ENCODE results near the gene SCAPER.
"Not testable (repeated sequence)": the region's sequence is repeated elsewhere in the genome, so short reads cannot be mapped to it uniquely, and the experiment has no call there.

The SCAPER gene

GRCh38 chr15:76846782-76847181, 58.4 kb downstream of the SCAPER start:
- DNase-seq, result no peak

GRCh38 chr15:76844096-76844495, 61.0 kb downstream of the SCAPER start:
- DNase-seq, result peak; percentile 58

GRCh38 chr15:76843269-76843668, 61.9 kb downstream of the SCAPER start:
- DNase-seq, result no peak

GRCh38 chr15:76840830-76841460, 64.2 kb downstream of the SCAPER start:
- peak; percentile 48 for DNase-seq

DNA sequence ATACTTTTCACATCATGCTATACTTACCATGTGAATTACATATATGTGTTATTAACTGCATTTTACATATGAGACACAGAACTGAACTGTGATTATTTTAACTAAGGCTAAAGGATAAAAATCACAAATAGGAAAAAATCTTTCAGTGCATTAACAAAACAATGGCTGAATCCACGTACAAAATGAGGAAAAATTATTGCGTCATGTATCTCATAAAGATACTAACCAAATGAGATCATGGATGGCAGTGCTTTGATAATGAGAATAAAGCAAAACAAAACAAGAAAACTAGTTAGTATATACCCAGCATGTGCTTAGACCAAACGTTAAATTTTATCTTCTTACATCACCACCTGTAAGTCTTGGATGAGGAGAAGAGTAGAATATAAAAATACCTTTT, 66.0 kb downstream of the SCAPER start:
- DNase-seq, result no peak

DNA sequence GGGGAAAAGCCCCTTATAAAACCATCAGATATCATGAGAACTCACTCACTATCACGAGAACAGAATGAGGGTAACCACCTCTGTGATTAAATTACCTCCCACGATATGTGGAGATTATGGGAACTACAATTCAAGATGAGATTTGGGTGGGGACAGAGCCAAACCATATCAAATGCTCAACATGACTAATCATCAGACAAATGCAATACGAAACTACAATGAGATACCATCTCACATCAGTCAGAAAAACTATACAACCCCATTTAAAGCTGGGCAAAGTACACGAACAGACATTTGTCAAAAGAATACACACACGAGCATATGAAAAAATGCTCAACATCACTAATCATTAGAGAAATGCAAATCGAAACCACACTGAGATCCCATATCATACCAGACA, 67.7 kb downstream of the SCAPER start:
- no peak for DNase-seq

DNA sequence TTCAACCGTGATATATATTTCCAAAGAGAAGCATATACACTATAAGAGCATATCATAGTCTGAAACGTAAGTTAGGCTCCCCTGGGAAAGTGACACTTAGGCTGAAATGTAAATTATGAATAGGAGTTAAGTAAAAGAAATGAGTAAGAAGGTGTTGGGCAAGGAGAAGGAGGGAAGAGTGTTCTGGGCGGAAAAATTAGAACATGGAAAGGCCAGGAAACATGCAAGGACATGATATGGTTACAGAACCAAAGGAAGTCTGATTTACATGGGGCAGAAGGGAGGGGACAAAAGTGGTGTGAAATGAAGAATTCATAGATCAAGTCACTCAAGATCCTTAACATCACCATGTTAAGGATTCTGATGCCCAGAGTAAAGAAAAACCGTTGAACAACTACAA, 75.2 kb downstream of the SCAPER start:
- no peak for DNase-seq

GRCh38 chr15:76823890-76824289, 81.2 kb downstream of the SCAPER start:
- no peak for DNase-seq

DNA sequence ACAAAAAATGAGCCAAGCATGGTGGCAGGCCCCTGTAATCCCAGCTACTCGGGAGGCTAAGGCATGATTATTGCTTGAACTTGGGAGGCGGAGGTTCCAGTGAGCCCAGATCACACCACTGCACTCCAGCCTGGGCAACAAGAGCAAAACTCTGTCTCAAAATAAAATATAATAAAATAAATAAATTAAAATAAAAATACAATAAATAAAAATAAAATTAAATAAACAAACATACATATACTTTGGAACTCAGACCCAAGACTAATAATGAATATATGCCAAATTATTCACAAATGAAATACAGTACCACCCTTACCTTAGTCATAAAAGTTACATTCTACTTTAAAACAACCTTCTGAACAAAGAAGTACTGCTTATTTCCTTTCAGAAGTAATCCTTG, 81.8 kb downstream of the SCAPER start:
- no peak for DNase-seq

- not testable (repeated sequence) for DNase-seq
Measured at GRCh38 chr15:76818926-76819325, 86.2 kb downstream of the SCAPER start.

DNA sequence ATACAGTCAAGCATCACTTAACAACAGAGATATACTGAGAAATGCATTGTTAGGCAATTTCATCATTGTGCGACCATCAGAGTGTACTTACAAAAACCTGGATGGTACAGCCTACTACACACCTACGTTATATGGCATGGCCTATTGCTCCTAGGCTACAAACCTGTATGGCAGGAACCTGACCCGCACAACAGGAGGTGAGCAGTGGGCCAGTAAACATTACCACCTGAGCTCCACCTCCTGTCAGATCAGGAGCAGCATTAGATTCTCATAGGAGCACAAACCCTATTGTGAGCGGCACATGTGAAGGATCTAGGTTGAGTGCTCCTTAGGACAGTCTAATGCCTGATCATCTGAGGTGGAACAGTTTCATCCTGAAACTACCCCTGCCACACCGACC, 89.7 kb downstream of the SCAPER start:
- no peak for DNase-seq

GRCh38 chr15:76812381-76812780, 92.8 kb downstream of the SCAPER start:
- DNase-seq, result no peak

GRCh38 chr15:76809412-76810103, 95.6 kb downstream of the SCAPER start:
- no peak for DNase-seq

DNA sequence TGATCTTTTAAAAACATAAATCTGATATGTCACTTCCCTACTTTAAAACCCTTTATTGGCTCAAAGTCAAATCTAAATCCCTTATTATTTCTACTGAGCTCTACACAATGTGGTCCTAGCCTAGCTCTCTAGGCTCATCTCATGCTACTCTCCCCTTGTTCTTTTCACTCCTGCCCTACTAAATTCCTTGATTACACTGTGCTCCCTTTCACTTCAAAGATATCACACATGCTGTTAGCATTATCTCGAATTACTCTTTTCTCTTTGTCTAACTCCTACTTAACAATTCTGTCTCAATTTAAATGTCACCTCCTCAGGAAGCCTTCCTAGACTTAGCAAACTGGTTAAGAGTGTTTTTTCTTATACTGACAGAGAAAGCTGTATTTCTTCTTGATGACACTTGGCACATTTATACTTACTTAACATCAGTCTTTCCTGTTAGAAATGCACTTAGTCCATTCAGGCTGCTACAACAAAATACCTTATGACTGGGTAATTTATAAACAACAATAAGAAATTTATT, 102.0 kb downstream of the SCAPER start:
- no peak for DNase-seq

- DNase-seq, result no peak
Measured at GRCh38 chr15:76802411-76802810, 102.7 kb downstream of the SCAPER start.

DNA sequence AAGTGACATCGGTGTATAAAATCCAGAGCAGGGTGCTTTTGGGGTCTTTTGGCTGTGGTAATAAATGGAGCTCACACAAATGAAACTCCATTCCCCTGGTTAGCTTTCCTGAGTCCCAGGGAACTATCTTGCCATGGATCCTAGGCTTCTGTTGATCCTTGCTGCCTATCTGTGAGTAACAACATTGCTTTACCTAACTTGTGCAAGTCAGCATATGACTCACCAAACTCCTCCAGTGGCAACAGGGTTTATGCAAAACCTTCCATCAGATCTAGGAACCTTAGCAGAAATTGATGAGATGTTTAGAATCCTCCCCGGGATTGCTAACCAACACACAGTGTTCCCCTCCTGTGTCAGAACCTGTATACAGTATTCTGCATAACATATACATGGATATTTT, 105.4 kb downstream of the SCAPER start:
- DNase-seq, result peak; percentile 24

- no peak for DNase-seq
Measured at GRCh38 chr15:76795217-76795616, 109.9 kb downstream of the SCAPER start.

DNA sequence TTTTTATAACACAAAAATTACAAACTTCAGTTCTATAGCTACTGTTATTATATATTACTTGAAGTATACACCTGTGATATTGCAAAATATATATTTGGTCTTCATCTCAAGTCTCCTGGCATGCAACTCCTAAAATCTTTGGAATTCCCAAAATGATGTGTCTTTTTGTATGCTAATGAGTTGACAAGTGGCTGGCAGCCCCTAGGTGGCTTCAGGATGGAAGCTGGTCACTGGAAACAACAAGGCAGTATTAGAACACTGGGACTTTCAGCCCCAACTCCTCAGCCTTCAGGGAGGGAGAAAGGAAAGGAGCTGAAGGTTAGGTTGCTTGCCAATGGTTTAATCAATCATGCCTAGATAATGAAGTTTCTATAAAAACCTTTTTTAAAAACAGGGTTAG, 112.0 kb downstream of the SCAPER start:
- no peak for DNase-seq

DNA sequence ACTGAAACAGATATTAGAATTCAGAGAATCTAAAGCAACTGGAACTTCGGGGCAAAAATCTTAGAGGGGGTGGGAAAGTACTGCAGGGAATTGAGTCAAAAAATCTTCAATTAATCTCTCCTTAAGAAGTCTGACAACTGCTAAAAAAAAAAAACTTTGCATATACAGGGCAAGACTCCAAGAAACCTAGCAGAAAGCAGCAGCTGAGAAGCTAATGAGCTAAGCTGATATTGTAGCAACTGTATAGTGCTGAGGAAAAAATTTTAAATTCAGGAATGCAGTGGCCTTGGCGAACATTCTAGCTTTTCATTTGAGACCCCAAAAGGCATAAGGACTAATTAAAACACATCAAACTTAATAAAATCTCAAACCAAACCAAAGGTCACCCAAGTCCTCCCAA, 113.6 kb downstream of the SCAPER start:
- DNase-seq, result no peak

GRCh38 chr15:76787273-76787672, 117.9 kb downstream of the SCAPER start:
- peak; percentile 12 for DNase-seq

- DNase-seq, result no peak
Measured at GRCh38 chr15:76776969-76777368, 128.2 kb downstream of the SCAPER start.

DNA sequence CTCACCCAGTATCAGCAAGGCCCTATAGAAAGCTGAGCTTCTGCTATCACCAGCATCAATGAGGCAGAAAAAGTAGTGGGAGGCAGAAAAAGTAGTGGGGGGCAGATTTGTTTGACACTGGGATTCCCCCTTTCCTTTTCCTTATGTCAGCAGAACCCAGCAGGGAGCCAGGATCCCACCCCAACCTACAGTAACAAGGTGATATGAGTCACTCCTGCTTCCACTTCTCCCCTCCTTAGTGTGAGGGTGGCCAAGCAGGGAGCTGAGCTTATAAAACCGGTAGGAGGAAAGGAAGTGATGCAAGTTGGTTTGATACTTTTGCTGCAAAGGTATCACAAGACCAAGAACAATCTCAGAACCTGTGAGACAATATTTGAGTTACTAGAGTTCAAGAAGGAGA, 128.7 kb downstream of the SCAPER start:
- DNase-seq, result no peak

DNA sequence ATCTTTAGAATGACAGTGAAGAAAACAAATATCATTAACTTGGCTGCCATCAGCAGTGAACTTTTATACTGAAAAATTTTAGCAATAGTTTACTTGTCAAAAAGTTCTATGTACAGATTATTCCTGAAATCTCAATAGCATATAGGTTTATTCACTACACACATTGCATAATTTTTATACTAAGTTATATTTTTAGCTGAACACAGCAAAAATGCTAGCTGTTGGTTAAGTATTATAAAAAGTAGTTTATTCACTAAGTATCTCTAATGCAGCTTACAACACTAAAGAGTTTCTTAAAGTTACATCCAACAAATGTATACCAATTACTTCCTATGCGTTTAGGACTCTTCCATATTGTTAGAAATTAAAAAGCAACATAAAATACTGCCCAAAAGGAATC, 131.9 kb downstream of the SCAPER start:
- DNase-seq, result no peak

GRCh38 chr15:76772776-76773175, 132.4 kb downstream of the SCAPER start:
- no peak for DNase-seq
